Keratinocyte (primary cell): ENCODE results near the gene TRAPPC11.

Experiments used
- CTCF ChIP-seq, 3 experiments: IDR thresholded peaks in 1 of 3; conservative IDR thresholded peaks in 1 of 3; optimal IDR thresholded peaks in 1 of 3; 2 replicates in 2 of 3; 3 replicates in 1 of 3; pipeline versions ENCODE3 to v1.5.1; 2011; ENCODE audit warnings: low read length in 3 of 3, mild to moderate bottlenecking in 3 of 3, moderate library complexity in 2 of 3, control low read depth in 1 of 3, inconsistent platforms in 1 of 3; ENCODE audit not compliant: insufficient read depth in 2 of 3; ENCODE audit errors: extremely low read depth in 1 of 3
- EZH2 ChIP-seq: IDR thresholded peaks from one replicate; pipeline ENCODE4 v1.6.1; 2012; ENCODE audit warnings: inconsistent platforms, mild to moderate bottlenecking, low read length, moderate library complexity

- TF ChIP-seq CTCF (optimal IDR thresholded peaks at IDR 0.05 in 1 of 3, IDR thresholded peaks at IDR 0.05 in 1 of 3, conservative IDR thresholded peaks at IDR 0.05 in 1 of 3; ENCODE audit: extremely low read depth in 1 of 3, insufficient read depth in 2 of 3, low read length in 3 of 3) (no peak), EZH2 (no peak)
These were observed 11.2 kb downstream of the TRAPPC11 start for GRCh38 chr4:183670251-183670650.
